Measurements from ENCODE around the gene NCKAP5L. TPM values are rescaled to one million over a fixed set of nuclear protein-coding genes. Genes with fewer than 3 reads are reported as not detected.

NCKAP5L gene
- total RNA-seq, 1 experiment from 2014 or later = 28.2 TPM

DNA sequence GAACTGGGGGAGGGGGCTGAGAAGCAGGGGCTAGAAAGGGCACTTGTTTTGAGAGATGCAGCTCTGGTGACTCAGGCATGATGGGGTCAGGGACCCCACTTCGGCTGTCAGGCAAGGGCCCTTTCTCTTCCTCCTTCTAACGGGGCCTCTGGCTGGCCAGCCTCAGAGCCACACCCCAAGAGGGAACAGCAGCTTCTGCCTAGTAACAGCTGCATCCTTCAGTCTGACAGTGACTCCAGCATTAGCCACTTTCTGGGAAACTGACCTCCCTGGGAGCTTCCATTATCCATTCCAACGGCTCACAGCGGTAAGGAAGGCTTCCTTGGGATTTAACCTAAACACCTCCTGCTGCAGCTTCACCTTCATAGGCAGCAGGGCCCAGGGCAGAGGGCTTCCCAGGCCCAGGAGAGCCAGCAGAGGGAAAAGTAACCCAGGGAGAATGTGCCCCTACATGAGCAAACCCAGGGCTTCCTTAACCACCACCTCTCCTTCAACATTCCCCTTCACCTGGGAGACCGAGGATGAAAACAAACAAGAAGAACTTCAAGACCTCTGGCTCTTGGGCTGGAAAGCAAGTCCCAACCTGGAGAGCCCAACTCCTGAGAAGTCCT lies 2.7 kb downstream of the NCKAP5L start:
- ChIA-PET CTCF (no interaction called here), POLR2A (ENCODE audit: low non-redundant PET) (no interaction called here)
- intact Hi-C loops (cut with micrococcal nuclease; ENCODE audit: unreplicated experiment) = no loop called here
- H3K27me3 ChIP-seq (replicated peaks; ENCODE audit: insufficient read depth, low read depth, low read length, poor library complexity) = no peaks in the 10 kb centered on the region
- BruUV-seq (replicated peaks) = no TSS peak
- TF ChIP-seq, protein P1, sequence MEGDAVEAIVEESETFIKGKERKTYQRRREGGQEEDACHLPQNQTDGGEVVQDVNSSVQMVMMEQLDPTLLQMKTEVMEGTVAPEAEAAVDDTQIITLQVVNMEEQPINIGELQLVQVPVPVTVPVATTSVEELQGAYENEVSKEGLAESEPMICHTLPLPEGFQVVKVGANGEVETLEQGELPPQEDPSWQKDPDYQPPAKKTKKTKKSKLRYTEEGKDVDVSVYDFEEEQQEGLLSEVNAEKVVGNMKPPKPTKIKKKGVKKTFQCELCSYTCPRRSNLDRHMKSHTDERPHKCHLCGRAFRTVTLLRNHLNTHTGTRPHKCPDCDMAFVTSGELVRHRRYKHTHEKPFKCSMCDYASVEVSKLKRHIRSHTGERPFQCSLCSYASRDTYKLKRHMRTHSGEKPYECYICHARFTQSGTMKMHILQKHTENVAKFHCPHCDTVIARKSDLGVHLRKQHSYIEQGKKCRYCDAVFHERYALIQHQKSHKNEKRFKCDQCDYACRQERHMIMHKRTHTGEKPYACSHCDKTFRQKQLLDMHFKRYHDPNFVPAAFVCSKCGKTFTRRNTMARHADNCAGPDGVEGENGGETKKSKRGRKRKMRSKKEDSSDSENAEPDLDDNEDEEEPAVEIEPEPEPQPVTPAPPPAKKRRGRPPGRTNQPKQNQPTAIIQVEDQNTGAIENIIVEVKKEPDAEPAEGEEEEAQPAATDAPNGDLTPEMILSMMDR (conservative IDR thresholded peaks at IDR 0.05; ENCODE audit: low read depth, low read length) = no peak
- TF ChIP-seq EZH2 (IDR thresholded peaks at IDR 0.05; ENCODE audit: borderline replicate concordance, low read depth, low read length, poor library complexity, severe bottlenecking) = no peak
- no peaks in the 10 kb centered on the region for H3K36me3 ChIP-seq (ENCODE audit: insufficient read depth, low read length, poor library complexity, severe bottlenecking)
- no peak for DNase-seq (ENCODE audit: low spot score)
- no peaks in the 10 kb centered on the region for H3K9me3 ChIP-seq (ENCODE audit: low read depth, low read length, poor library complexity, severe bottlenecking)
- no peak overlapping the region for H3K27ac ChIP-seq (ENCODE audit: low read depth, low read length, poor library complexity, severe bottlenecking)
- no peak overlapping the region for H3K4me3 ChIP-seq (ENCODE audit: low read depth, low read length, poor library complexity, severe bottlenecking)
- H3K4me1 ChIP-seq (ENCODE audit: insufficient read depth, low read length, poor library complexity, severe bottlenecking) = peaks cover 23% of the 10 kb centered on the region

DNA sequence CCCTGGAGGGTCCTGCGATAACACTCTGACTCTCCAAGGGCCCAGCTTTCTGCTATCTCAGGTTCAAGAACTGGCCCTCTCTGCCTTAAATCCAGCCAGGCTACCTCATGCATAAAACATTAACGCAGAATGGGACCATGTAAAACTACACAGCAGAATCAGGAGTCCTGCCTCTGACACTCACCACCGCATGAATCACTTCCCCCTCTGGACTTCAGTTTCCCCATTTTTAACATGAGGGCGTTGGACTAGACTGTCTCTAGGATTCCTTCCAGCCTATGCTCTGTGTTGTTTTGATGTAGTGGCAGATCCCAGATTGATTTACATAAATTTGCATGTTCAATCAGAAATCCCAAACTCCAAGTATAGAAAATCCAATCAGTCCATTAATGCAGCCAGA lies 3.3 kb downstream of the NCKAP5L start:
- intact Hi-C loops (cut with micrococcal nuclease; ENCODE audit: unreplicated experiment) = no loop called here
- Histone ChIP-seq H3K27ac (ENCODE audit: low read depth, low read length, poor library complexity, severe bottlenecking) (no peak overlapping the region), H3K36me3 (ENCODE audit: insufficient read depth, low read length, poor library complexity, severe bottlenecking) (no peaks in the 10 kb centered on the region), H3K27me3 (replicated peaks; ENCODE audit: insufficient read depth, low read depth, low read length, poor library complexity) (no peaks in the 10 kb centered on the region), H3K4me3 (ENCODE audit: low read depth, low read length, poor library complexity, severe bottlenecking) (no peak overlapping the region), H3K4me1 (ENCODE audit: insufficient read depth, low read length, poor library complexity, severe bottlenecking) (peaks cover 23% of the 10 kb centered on the region), H3K9me3 (ENCODE audit: low read depth, low read length, poor library complexity, severe bottlenecking) (no peaks in the 10 kb centered on the region)
- ChIA-PET CTCF (no interaction called here), POLR2A (ENCODE audit: low non-redundant PET) (no interaction called here)
- DNase-seq (ENCODE audit: low spot score) = no peak
- no TSS peak for BruUV-seq (replicated peaks)
- TF ChIP-seq EZH2 (IDR thresholded peaks at IDR 0.05; ENCODE audit: borderline replicate concordance, low read depth, low read length, poor library complexity, severe bottlenecking) = no peak
- TF ChIP-seq, protein P1 (conservative IDR thresholded peaks at IDR 0.05; ENCODE audit: low read depth, low read length) = no peak

DNA sequence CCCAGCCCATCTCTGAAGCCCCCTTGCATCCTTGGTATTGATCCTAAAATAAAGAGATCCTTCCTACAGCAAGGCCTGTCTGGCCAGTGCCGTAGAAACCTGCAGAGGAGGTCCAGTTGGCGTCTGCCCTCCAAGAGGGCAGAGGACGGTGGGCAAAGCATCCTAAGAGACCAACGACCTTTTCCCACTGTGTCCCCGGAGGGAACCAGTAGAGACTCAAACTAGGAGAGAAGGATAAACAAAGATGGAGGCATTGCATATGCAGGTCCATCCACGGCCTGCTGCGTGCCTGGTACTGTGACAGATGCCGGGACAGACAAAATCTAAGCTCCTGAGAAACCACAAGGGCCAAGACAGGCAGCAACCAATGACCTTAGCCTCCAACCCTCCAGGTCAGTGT lies 3.8 kb downstream of the NCKAP5L start:
- intact Hi-C loops (cut with micrococcal nuclease; ENCODE audit: unreplicated experiment) = no loop called here
- no peaks in the 10 kb centered on the region for H3K27me3 ChIP-seq (replicated peaks; ENCODE audit: insufficient read depth, low read depth, low read length, poor library complexity)
- DNase-seq (ENCODE audit: low spot score) = no peak
- CTCF ChIA-PET = no interaction called here
- TF ChIP-seq EZH2 (IDR thresholded peaks at IDR 0.05; ENCODE audit: borderline replicate concordance, low read depth, low read length, poor library complexity, severe bottlenecking) = no peak
- TF ChIP-seq, protein P1 (conservative IDR thresholded peaks at IDR 0.05; ENCODE audit: low read depth, low read length) = no peak
- H3K4me1 ChIP-seq (ENCODE audit: insufficient read depth, low read length, poor library complexity, severe bottlenecking) = peaks cover 23% of the 10 kb centered on the region
- POLR2A ChIA-PET (ENCODE audit: low non-redundant PET) = no interaction called here
- no peak overlapping the region for H3K27ac ChIP-seq (ENCODE audit: low read depth, low read length, poor library complexity, severe bottlenecking)
- no TSS peak for BruUV-seq (replicated peaks)
- no peak overlapping the region for H3K4me3 ChIP-seq (ENCODE audit: low read depth, low read length, poor library complexity, severe bottlenecking)
- no peaks in the 10 kb centered on the region for H3K9me3 ChIP-seq (ENCODE audit: low read depth, low read length, poor library complexity, severe bottlenecking)
- H3K36me3 ChIP-seq (ENCODE audit: insufficient read depth, low read length, poor library complexity, severe bottlenecking) = no peaks in the 10 kb centered on the region
